ENCODE measurements around the gene UGT2B7. TPM values are rescaled to one million over a fixed set of nuclear protein-coding genes. Genes with fewer than 3 reads are reported as not detected.

Gene UGT2B7
- total and polyA plus RNA-seq, 2 of the 13 experiments (the other 11 are each of a cell fraction or from before 2014, with no cell fraction given) = 26.8 to 41.8 TPM

DNA sequence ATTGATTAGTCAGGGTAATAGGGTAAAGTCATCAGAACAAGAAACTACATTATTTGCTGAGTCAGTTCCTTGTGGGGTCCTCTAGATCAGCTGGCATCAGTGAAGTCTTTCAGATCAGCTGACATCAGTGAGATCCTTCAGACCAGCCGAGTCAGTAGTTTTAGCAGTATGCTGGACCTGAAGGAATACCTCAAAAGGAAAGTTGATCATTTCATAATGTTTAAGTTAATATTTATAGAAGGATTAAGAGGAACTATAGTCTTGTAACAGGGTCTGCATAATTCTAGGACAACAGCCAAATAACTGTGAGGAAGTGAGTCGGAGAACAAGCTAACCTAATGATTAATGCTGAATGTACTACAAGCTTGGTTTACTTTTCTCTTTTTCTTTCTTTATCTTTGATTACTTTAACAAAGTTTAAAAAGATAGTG lies 958 bp upstream of the UGT2B7 start (continued):
- TF ChIP-seq, protein P1, sequence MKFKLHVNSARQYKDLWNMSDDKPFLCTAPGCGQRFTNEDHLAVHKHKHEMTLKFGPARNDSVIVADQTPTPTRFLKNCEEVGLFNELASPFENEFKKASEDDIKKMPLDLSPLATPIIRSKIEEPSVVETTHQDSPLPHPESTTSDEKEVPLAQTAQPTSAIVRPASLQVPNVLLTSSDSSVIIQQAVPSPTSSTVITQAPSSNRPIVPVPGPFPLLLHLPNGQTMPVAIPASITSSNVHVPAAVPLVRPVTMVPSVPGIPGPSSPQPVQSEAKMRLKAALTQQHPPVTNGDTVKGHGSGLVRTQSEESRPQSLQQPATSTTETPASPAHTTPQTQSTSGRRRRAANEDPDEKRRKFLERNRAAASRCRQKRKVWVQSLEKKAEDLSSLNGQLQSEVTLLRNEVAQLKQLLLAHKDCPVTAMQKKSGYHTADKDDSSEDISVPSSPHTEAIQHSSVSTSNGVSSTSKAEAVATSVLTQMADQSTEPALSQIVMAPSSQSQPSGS (CRISPR knock-in tag; IDR thresholded peaks at IDR 0.05) = no peak
- TF ChIP-seq, protein P2, sequence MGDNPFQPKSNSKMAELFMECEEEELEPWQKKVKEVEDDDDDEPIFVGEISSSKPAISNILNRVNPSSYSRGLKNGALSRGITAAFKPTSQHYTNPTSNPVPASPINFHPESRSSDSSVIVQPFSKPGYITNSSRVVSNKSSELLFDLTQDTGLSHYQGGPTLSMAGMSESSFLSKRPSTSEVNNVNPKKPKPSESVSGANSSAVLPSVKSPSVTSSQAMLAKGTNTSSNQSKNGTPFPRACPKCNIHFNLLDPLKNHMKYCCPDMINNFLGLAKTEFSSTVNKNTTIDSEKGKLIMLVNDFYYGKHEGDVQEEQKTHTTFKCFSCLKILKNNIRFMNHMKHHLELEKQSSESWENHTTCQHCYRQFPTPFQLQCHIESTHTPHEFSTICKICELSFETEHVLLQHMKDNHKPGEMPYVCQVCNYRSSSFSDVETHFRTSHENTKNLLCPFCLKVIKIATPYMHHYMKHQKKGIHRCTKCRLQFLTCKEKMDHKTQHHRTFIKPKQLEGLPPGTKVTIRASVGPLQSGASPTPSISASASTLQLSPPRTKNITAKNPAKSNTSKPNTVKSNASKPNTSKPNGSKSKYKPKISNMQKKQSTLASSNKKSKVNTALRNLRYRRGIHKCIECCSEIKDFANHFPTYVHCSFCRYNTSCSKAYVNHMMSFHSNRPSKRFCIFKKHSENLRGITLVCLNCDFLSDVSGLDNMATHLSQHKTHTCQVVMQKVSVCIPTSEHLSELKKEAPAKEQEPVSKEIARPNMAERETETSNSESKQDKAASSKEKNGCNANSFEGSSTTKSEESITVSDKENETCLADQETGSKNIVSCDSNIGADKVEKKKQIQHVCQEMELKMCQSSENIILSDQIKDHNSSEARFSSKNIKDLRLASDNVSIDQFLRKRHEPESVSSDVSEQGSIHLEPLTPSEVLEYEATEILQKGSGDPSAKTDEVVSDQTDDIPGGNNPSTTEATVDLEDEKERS (CRISPR knock-in tag; IDR thresholded peaks at IDR 0.05) = no peak
- TF ChIP-seq, protein P3, sequence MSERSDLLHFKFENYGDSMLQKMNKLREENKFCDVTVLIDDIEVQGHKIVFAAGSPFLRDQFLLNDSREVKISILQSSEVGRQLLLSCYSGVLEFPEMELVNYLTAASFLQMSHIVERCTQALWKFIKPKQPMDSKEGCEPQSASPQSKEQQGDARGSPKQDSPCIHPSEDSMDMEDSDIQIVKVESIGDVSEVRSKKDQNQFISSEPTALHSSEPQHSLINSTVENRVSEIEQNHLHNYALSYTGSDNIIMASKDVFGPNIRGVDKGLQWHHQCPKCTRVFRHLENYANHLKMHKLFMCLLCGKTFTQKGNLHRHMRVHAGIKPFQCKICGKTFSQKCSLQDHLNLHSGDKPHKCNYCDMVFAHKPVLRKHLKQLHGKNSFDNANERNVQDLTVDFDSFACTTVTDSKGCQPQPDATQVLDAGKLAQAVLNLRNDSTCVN (CRISPR knock-in tag; IDR thresholded peaks at IDR 0.05; ENCODE audit: borderline replicate concordance) = no peak
- TF ChIP-seq GTF3A (CRISPR knock-in tag; conservative IDR thresholded peaks at IDR 0.05) (no peak), RFX3 (CRISPR knock-in tag; IDR thresholded peaks at IDR 0.05) (no peak), ZBTB21 (CRISPR knock-in tag; IDR thresholded peaks at IDR 0.05) (no peak), NR1H2 (CRISPR knock-in tag; IDR thresholded peaks at IDR 0.05; ENCODE audit: borderline replicate concordance, low read depth) (no peak), BHLHE40 (IDR thresholded peaks at IDR 0.05; ENCODE audit: low read length) (no peak), CEBPG (CRISPR knock-in tag; IDR thresholded peaks at IDR 0.05) (peak; percentile 46; the same call in 1 of the 2 replicates), FOXO1 (CRISPR knock-in tag; IDR thresholded peaks at IDR 0.05) (peak; percentile 24; the same call in 1 of the 2 replicates), DNMT3B (CRISPR knock-in tag; conservative IDR thresholded peaks at IDR 0.05) (no peak), ZNF501 (CRISPR knock-in tag; IDR thresholded peaks at IDR 0.05) (no peak), PPARG (CRISPR knock-in tag; conservative IDR thresholded peaks at IDR 0.05) (peak; percentile 59; the same call in 1 of the 2 replicates), FOXJ3 (CRISPR knock-in tag; IDR thresholded peaks at IDR 0.05; ENCODE audit: borderline replicate concordance) (0 out of 2 replicates have a peak, but pooled peaks have one; percentile 30), SOX5 (CRISPR knock-in tag; IDR thresholded peaks at IDR 0.05; ENCODE audit: borderline replicate concordance) (peak; percentile 77; the same call in 1 of the 2 replicates), MED1 (CRISPR knock-in tag; IDR thresholded peaks at IDR 0.05) (peak; percentile 94), MATR3 (CRISPR knock-in tag; IDR thresholded peaks at IDR 0.05) (no peak), ZNF652 (CRISPR knock-in tag; IDR thresholded peaks at IDR 0.05; ENCODE audit: borderline replicate concordance, low read depth) (0 out of 2 replicates have a peak, but pooled peaks have one; percentile 12)
- TF ChIP-seq, protein P4, sequence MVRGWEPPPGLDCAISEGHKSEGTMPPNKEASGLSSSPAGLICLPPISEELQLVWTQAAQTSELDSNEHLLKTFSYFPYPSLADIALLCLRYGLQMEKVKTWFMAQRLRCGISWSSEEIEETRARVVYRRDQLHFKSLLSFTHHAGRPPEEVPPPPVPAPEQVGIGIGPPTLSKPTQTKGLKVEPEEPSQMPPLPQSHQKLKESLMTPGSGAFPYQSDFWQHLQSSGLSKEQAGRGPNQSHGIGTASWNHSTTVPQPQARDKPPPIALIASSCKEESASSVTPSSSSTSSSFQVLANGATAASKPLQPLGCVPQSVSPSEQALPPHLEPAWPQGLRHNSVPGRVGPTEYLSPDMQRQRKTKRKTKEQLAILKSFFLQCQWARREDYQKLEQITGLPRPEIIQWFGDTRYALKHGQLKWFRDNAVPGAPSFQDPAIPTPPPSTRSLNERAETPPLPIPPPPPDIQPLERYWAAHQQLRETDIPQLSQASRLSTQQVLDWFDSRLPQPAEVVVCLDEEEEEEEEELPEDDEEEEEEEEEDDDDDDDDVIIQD (CRISPR knock-in tag; IDR thresholded peaks at IDR 0.05; ENCODE audit: low read depth) = peak; percentile 73; the same call in 1 of the 2 replicates
